Measurements from ENCODE around the gene LIAS.
"Not testable (repeated sequence)": the region's sequence is repeated elsewhere in the genome, so short reads cannot be mapped to it uniquely, and the experiment has no call there.

LIAS gene

GRCh38 chr4:39504538-39504937 is 45.7 kb downstream of the LIAS start:
- Histone ChIP-seq H3K9me3 (ENCODE audit: insufficient read depth, low read depth, low read length) (no peaks in the 10 kb centered on the region), H3K9ac (ENCODE audit: low read depth, low read length) (no peak overlapping the region), H3K4me1 (ENCODE audit: insufficient read depth, low read length) (no peaks in the 10 kb centered on the region), H3K36me3 (ENCODE audit: insufficient read depth, low read length) (peaks cover 95% of the 10 kb centered on the region), H3K27me3 (ENCODE audit: insufficient read depth, low read length) (no peaks in the 10 kb centered on the region), H3K4me3 (ENCODE audit: low read length) (no peak overlapping the region), H3K27ac (ENCODE audit: low read depth, low read length) (no peak overlapping the region)
- 100% methylated on average over 2 of the region's 2 CpGs for WGBS

GRCh38 chr4:39505581-39505980 is 46.7 kb downstream of the LIAS start:
- no peaks in the 10 kb centered on the region for H3K27me3 ChIP-seq (ENCODE audit: insufficient read depth, low read length)
- H3K4me1 ChIP-seq (ENCODE audit: insufficient read depth, low read length), result no peaks in the 10 kb centered on the region
- WGBS, result 100% methylated on average over 1 of the region's 1 CpG
- no peak overlapping the region for H3K9ac ChIP-seq (ENCODE audit: low read depth, low read length)
- H3K27ac ChIP-seq (ENCODE audit: low read depth, low read length), result no peak overlapping the region
- H3K4me3 ChIP-seq (ENCODE audit: low read length), result no peak overlapping the region
- H3K36me3 ChIP-seq (ENCODE audit: insufficient read depth, low read length), result peaks cover 96% of the 10 kb centered on the region
- no peaks in the 10 kb centered on the region for H3K9me3 ChIP-seq (ENCODE audit: insufficient read depth, low read depth, low read length)

- no peak overlapping the region for H3K9ac ChIP-seq (ENCODE audit: low read depth, low read length)
- H3K9me3 ChIP-seq (ENCODE audit: insufficient read depth, low read depth, low read length), result no peaks in the 10 kb centered on the region
- H3K4me1 ChIP-seq (ENCODE audit: insufficient read depth, low read length), result no peaks in the 10 kb centered on the region
- WGBS, result 96% methylated on average over 5 of the region's 5 CpGs
- no peak overlapping the region for H3K4me3 ChIP-seq (ENCODE audit: low read length)
- no peaks in the 10 kb centered on the region for H3K27me3 ChIP-seq (ENCODE audit: insufficient read depth, low read length)
- H3K27ac ChIP-seq (ENCODE audit: low read depth, low read length), result no peak overlapping the region
- H3K36me3 ChIP-seq (ENCODE audit: insufficient read depth, low read length), result peaks cover 95% of the 10 kb centered on the region
Measured at GRCh38 chr4:39510348-39510929, 51.6 kb downstream of the LIAS start.

- not testable (repeated sequence) for H3K4me1 ChIP-seq (ENCODE audit: insufficient read depth, low read length); H3K9ac ChIP-seq (ENCODE audit: low read depth, low read length); H3K27me3 ChIP-seq (ENCODE audit: insufficient read depth, low read length); H3K4me3 ChIP-seq (ENCODE audit: low read length); H3K9me3 ChIP-seq (ENCODE audit: insufficient read depth, low read depth, low read length); H3K27ac ChIP-seq (ENCODE audit: low read depth, low read length)
- 97% methylated on average over 1 of the region's 1 CpG for WGBS
- H3K36me3 ChIP-seq (ENCODE audit: insufficient read depth, low read length), result peaks cover 85% of the 10 kb centered on the region
Measured at GRCh38 chr4:39514266-39514665, 55.4 kb downstream of the LIAS start.

- 96% methylated on average over 4 of the region's 4 CpGs for WGBS
- no peak overlapping the region for H3K9ac ChIP-seq (ENCODE audit: low read depth, low read length)
- H3K9me3 ChIP-seq (ENCODE audit: insufficient read depth, low read depth, low read length), result no peaks in the 10 kb centered on the region
- no peaks in the 10 kb centered on the region for H3K4me1 ChIP-seq (ENCODE audit: insufficient read depth, low read length)
- no peak overlapping the region for H3K27ac ChIP-seq (ENCODE audit: low read depth, low read length)
- no peak overlapping the region for H3K4me3 ChIP-seq (ENCODE audit: low read length)
- H3K36me3 ChIP-seq (ENCODE audit: insufficient read depth, low read length), result peaks cover 84% of the 10 kb centered on the region
- H3K27me3 ChIP-seq (ENCODE audit: insufficient read depth, low read length), result no peaks in the 10 kb centered on the region
Measured at GRCh38 chr4:39514888-39515401, 56.1 kb downstream of the LIAS start.

- peaks cover 80% of the 10 kb centered on the region for H3K36me3 ChIP-seq (ENCODE audit: insufficient read depth, low read length)
- 96% methylated on average over 14 of the region's 14 CpGs for WGBS
- H3K4me1 ChIP-seq (ENCODE audit: insufficient read depth, low read length); H3K9ac ChIP-seq (ENCODE audit: low read depth, low read length); H3K27me3 ChIP-seq (ENCODE audit: insufficient read depth, low read length); H3K27ac ChIP-seq (ENCODE audit: low read depth, low read length); H3K9me3 ChIP-seq (ENCODE audit: insufficient read depth, low read depth, low read length); H3K4me3 ChIP-seq (ENCODE audit: low read length): not testable (repeated sequence)
Measured at GRCh38 chr4:39515669-39516401, 57.0 kb downstream of the LIAS start.

GRCh38 chr4:39516407-39516966 is 57.6 kb downstream of the LIAS start:
- H3K4me3 ChIP-seq (ENCODE audit: low read length), result no peak overlapping the region
- H3K4me1 ChIP-seq (ENCODE audit: insufficient read depth, low read length), result no peaks in the 10 kb centered on the region
- WGBS, result 92% methylated on average over 2 of the region's 2 CpGs
- H3K27me3 ChIP-seq (ENCODE audit: insufficient read depth, low read length), result no peaks in the 10 kb centered on the region
- H3K9me3 ChIP-seq (ENCODE audit: insufficient read depth, low read depth, low read length), result no peaks in the 10 kb centered on the region
- H3K36me3 ChIP-seq (ENCODE audit: insufficient read depth, low read length), result peaks cover 79% of the 10 kb centered on the region
- H3K27ac ChIP-seq (ENCODE audit: low read depth, low read length), result no peak overlapping the region
- no peak overlapping the region for H3K9ac ChIP-seq (ENCODE audit: low read depth, low read length)

GRCh38 chr4:39518484-39518883 is 59.6 kb downstream of the LIAS start:
- Histone ChIP-seq H3K36me3 (ENCODE audit: insufficient read depth, low read length) (peaks cover 67% of the 10 kb centered on the region), H3K4me1 (ENCODE audit: insufficient read depth, low read length) (no peaks in the 10 kb centered on the region), H3K27me3 (ENCODE audit: insufficient read depth, low read length) (no peaks in the 10 kb centered on the region)

GRCh38 chr4:39521253-39521919 is 62.5 kb downstream of the LIAS start:
- H3K9me3 ChIP-seq (ENCODE audit: insufficient read depth, low read depth, low read length), result no peaks in the 10 kb centered on the region
- H3K4me1 ChIP-seq (ENCODE audit: insufficient read depth, low read length), result peaks cover 3% of the 10 kb centered on the region; the same call in 1 of the 2 replicates
- peaks cover 49% of the 10 kb centered on the region for H3K36me3 ChIP-seq (ENCODE audit: insufficient read depth, low read length)
- no peak overlapping the region for H3K4me3 ChIP-seq (ENCODE audit: low read length)
- WGBS, result 97% methylated on average over 3 of the region's 5 CpGs
- no peak overlapping the region for H3K27ac ChIP-seq (ENCODE audit: low read depth, low read length)
- H3K27me3 ChIP-seq (ENCODE audit: insufficient read depth, low read length), result no peaks in the 10 kb centered on the region
- H3K9ac ChIP-seq (ENCODE audit: low read depth, low read length), result no peak overlapping the region

More at GRCh38 chr4:39518484-39518883, 59.6 kb downstream of the LIAS start:
- H3K9me3 ChIP-seq (ENCODE audit: insufficient read depth, low read depth, low read length), result no peaks in the 10 kb centered on the region
- 97% methylated on average over 6 of the region's 6 CpGs for WGBS
- no peak overlapping the region for H3K4me3 ChIP-seq (ENCODE audit: low read length)
- no peak overlapping the region for H3K9ac ChIP-seq (ENCODE audit: low read depth, low read length)
- H3K27ac ChIP-seq (ENCODE audit: low read depth, low read length), result no peak overlapping the region

- H3K4me3 ChIP-seq (ENCODE audit: low read length), result no peak overlapping the region
- H3K9me3 ChIP-seq (ENCODE audit: insufficient read depth, low read depth, low read length), result no peaks in the 10 kb centered on the region
- WGBS, result 100% methylated on average over 1 of the region's 2 CpGs
- H3K27me3 ChIP-seq (ENCODE audit: insufficient read depth, low read length), result no peaks in the 10 kb centered on the region
- peaks cover 44% of the 10 kb centered on the region for H3K36me3 ChIP-seq (ENCODE audit: insufficient read depth, low read length)
- H3K9ac ChIP-seq (ENCODE audit: low read depth, low read length), result no peak overlapping the region
- H3K4me1 ChIP-seq (ENCODE audit: insufficient read depth, low read length), result peaks cover 3% of the 10 kb centered on the region; the same call in 1 of the 2 replicates
- no peak overlapping the region for H3K27ac ChIP-seq (ENCODE audit: low read depth, low read length)
Measured at GRCh38 chr4:39522068-39522467, 63.2 kb downstream of the LIAS start.
